Epithelial cell of esophagus (primary cell): ENCODE results near the gene KLF13.
A peak's percentile ranks its signal among the peaks of the same experiment; 100 is the strongest.

Experiments used
- DNase-seq: peaks from one replicate; pipeline ENCODE4 v3.0.0; 2010; ENCODE audit warnings: low read depth
- H3K4me3 ChIP-seq: 2 replicates; pipeline ENCODE4 v1.5.1; 2011; ENCODE audit warnings: mild to moderate bottlenecking, low read length, control low read depth
- CTCF ChIP-seq: IDR thresholded peaks from 2 replicates; pipeline ENCODE4 v1.5.1; 2011; ENCODE audit warnings: low read depth, mild to moderate bottlenecking, low read length, control low read depth, inconsistent platforms; ENCODE audit not compliant: insufficient read depth; ENCODE audit errors: missing control alignments

Gene KLF13

GRCh38 chr15:31419820-31420219 lies 93.2 kb downstream of the KLF13 start:
- no peak overlapping the region for H3K4me3 ChIP-seq
- no peak for TF ChIP-seq CTCF
- no peak for DNase-seq

GRCh38 chr15:31427411-31427810 lies 100.8 kb downstream of the KLF13 start:
- DNase-seq, result peak; percentile 38
- no peak for TF ChIP-seq CTCF

More at GRCh38 chr15:31427411-31427810, 100.8 kb downstream of the KLF13 start:
- no peak overlapping the region for H3K4me3 ChIP-seq
